HepG2 (cell line): ENCODE results near the gene DNAJC11. TPM values are rescaled to one million over a fixed set of nuclear protein-coding genes. Genes with fewer than 3 reads are reported as not detected.

ENCODE experiments used
- GFI1 ChIP-seq: sonication (generic); formaldehyde crosslinking; IDR thresholded peaks from 2 replicates; pipeline ENCODE4 v1.5.0; 2020; ENCODE audit warnings: missing genetic modification reagents, mild to moderate bottlenecking, borderline replicate concordance
- KAT8 ChIP-seq: IDR thresholded peaks from 2 replicates; pipeline ENCODE4 v1.6.1; 2016; ENCODE audit warnings: missing genetic modification reagents, missing compliant biosample characterization
- MED1 ChIP-seq: sonication (generic); formaldehyde crosslinking; IDR thresholded peaks from 2 replicates; pipeline ENCODE4 v1.4.0; 2020; ENCODE audit warnings: missing genetic modification reagents
- PITX1 ChIP-seq: sonication (generic); formaldehyde crosslinking; IDR thresholded peaks from 2 replicates; pipeline ENCODE4 v1.5.1; 2020; ENCODE audit warnings: mild to moderate bottlenecking, missing genetic modification reagents
- RORA ChIP-seq: sonication (generic); formaldehyde crosslinking; IDR thresholded peaks from 2 replicates; pipeline ENCODE4 v1.5.0; 2020; ENCODE audit warnings: mild to moderate bottlenecking, missing genetic modification reagents, moderate library complexity
- SP4 ChIP-seq: sonication (generic); formaldehyde crosslinking; IDR thresholded peaks from 2 replicates; pipeline ENCODE4 v1.8.1; 2023; ENCODE audit warnings: mild to moderate bottlenecking, missing genetic modification reagents
- TCF12 ChIP-seq, 2 experiments: fragments of 450-650 bp in 1 of 2; sonication (generic) in 1 of 2; formaldehyde crosslinking in 1 of 2; IDR thresholded peaks; 2 replicates each; pipeline versions ENCODE4 v1.6.1 to v1.8.0; 2017 to 2022; ENCODE audit warnings: antibody characterized with exemption in 1 of 2, mild to moderate bottlenecking in 1 of 2, missing genetic modification reagents in 1 of 2, moderate library complexity in 1 of 2
- TEAD2 ChIP-seq: sonication (generic); formaldehyde crosslinking; IDR thresholded peaks from 2 replicates; pipeline ENCODE4 v1.9.0; 2021; ENCODE audit warnings: missing genetic modification reagents
- XBP1 ChIP-seq: sonication (generic); formaldehyde crosslinking; IDR thresholded peaks from 2 replicates; pipeline ENCODE4 v1.5.0; 2020; ENCODE audit warnings: missing genetic modification reagents
- YY1 ChIP-seq: IDR thresholded peaks from 2 replicates; pipeline ENCODE4 v1.6.1; 2011; ENCODE audit warnings: low read length, low read depth, moderate library complexity, mild to moderate bottlenecking; ENCODE audit not compliant: insufficient read depth, insufficient replicate concordance
- ZFP90 ChIP-seq: sonication (generic); formaldehyde crosslinking; IDR thresholded peaks from 2 replicates; pipeline ENCODE4 v1.8.0; 2022; ENCODE audit warnings: missing genetic modification reagents, mild to moderate bottlenecking, inconsistent platforms, borderline replicate concordance
- ZNF558 ChIP-seq: sonication (generic); formaldehyde crosslinking; IDR thresholded peaks from 2 replicates; pipeline ENCODE4 v1.9.0; 2022; ENCODE audit warnings: mild to moderate bottlenecking, missing genetic modification reagents, borderline replicate concordance
- polyA plus RNA-seq, 8 experiments: library from polyadenylated mRNA; depleted of rRNA in 3 of 8; stranded (reverse) in 7 of 8; unstranded in 1 of 8; fragments of >200 nt; fragmentation: Illumina TruSeq in 4 of 8; extraction: Trizol in 4 of 8; gene quantifications; 2 replicates each; pipeline versions ENCODE4 v1.2.1 to v1.2.3, GENCODE V29; 2011 to 2016; ENCODE audit warnings: low read depth in 4 of 8, missing spikeins in 1 of 8, mixed read lengths in 1 of 8; ENCODE audit not compliant: insufficient read depth in 1 of 8
- total RNA-seq, 5 experiments: library from RNA; depleted of rRNA; stranded (reverse); fragments of >200 nt; fragmentation: Illumina TruSeq; extraction: Trizol; gene quantifications; 2 replicates each; pipeline ENCODE4 v1.2.3, GENCODE V29; 2016; ENCODE audit warnings: low read depth in 1 of 5
- TF ChIP-seq, protein P1 (sequence below): fragments of 450-650 bp; IDR thresholded peaks from 2 replicates; pipeline ENCODE4 v1.6.1; 2017; ENCODE audit warnings: mild to moderate bottlenecking
- TF ChIP-seq, protein P2 (sequence below): sonication (generic); formaldehyde crosslinking; IDR thresholded peaks from 2 replicates; pipeline ENCODE4 v1.5.0; 2020; ENCODE audit warnings: missing genetic modification reagents
- TF ChIP-seq, protein P3 (sequence below): IDR thresholded peaks from 2 replicates; pipeline ENCODE4 v1.6.1; 2016; ENCODE audit warnings: low read depth, missing genetic modification reagents, missing compliant biosample characterization
- TF ChIP-seq, protein P4 (sequence below): sonication (generic); formaldehyde crosslinking; IDR thresholded peaks from 2 replicates; pipeline ENCODE4 v1.8.1; 2023; ENCODE audit warnings: mild to moderate bottlenecking, missing genetic modification reagents
- TF ChIP-seq, protein P5 (sequence below): sonication (generic); formaldehyde crosslinking; IDR thresholded peaks from 2 replicates; pipeline ENCODE4 v1.8.0; 2022; ENCODE audit warnings: mild to moderate bottlenecking, missing genetic modification reagents, moderate library complexity

The DNAJC11 gene
- total and polyA plus RNA-seq, 2 of the 13 experiments (the other 11 are each of a cell fraction or from before 2014, with no cell fraction given), result 25.1 to 47.6 TPM

DNA sequence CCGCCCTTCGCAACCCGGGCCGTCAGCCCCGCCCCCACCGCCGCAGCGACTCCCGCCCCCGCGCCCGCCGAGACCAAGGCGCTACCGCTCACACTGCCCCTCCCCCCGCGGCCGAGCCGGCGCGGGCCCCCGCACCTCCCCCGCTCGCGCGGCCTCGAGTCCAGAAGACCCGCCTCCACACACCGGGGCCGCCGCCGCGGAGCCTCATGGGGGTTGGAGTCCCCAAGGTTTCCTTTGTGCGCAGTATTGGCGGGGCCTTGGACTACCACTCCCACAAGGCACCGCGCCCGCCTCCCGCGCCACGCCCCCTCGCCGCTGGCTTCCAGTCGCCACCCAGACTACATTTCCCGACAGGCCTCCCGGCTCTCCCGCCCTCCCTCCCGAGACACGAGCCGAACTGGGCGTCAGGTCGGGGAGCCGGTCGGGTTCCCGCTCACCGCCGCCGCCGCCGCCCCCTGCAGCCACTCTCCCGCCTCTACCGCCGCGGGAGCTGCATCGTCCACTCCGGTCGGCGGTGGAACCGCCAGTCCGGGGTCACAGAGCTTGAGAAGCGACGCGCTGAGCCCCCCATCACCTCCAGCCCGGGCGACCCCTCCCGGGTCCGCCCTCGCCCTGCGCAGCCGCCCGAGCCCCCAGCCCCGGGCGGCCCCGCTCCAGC, 88.1 kb downstream of the DNAJC11 start, which contains the start of gene PHF13 (continued):
- TF ChIP-seq, protein P1, sequence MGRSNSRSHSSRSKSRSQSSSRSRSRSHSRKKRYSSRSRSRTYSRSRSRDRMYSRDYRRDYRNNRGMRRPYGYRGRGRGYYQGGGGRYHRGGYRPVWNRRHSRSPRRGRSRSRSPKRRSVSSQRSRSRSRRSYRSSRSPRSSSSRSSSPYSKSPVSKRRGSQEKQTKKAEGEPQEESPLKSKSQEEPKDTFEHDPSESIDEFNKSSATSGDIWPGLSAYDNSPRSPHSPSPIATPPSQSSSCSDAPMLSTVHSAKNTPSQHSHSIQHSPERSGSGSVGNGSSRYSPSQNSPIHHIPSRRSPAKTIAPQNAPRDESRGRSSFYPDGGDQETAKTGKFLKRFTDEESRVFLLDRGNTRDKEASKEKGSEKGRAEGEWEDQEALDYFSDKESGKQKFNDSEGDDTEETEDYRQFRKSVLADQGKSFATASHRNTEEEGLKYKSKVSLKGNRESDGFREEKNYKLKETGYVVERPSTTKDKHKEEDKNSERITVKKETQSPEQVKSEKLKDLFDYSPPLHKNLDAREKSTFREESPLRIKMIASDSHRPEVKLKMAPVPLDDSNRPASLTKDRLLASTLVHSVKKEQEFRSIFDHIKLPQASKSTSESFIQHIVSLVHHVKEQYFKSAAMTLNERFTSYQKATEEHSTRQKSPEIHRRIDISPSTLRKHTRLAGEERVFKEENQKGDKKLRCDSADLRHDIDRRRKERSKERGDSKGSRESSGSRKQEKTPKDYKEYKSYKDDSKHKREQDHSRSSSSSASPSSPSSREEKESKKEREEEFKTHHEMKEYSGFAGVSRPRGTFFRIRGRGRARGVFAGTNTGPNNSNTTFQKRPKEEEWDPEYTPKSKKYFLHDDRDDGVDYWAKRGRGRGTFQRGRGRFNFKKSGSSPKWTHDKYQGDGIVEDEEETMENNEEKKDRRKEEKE, result no peak
- no peak for TF ChIP-seq ZNF558
- TF ChIP-seq, protein P2, sequence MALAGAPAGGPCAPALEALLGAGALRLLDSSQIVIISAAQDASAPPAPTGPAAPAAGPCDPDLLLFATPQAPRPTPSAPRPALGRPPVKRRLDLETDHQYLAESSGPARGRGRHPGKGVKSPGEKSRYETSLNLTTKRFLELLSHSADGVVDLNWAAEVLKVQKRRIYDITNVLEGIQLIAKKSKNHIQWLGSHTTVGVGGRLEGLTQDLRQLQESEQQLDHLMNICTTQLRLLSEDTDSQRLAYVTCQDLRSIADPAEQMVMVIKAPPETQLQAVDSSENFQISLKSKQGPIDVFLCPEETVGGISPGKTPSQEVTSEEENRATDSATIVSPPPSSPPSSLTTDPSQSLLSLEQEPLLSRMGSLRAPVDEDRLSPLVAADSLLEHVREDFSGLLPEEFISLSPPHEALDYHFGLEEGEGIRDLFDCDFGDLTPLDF, result peak; percentile 86
- peak; percentile 76 for TF ChIP-seq YY1
- TF ChIP-seq ZFP90 (CRISPR knock-in tag), result no peak
- TF ChIP-seq KAT8 (CRISPR knock-in tag), result peak; percentile 35; the same call in 1 of the 2 replicates
- no peak for TF ChIP-seq TEAD2 (CRISPR knock-in tag)
- TF ChIP-seq, protein P3, sequence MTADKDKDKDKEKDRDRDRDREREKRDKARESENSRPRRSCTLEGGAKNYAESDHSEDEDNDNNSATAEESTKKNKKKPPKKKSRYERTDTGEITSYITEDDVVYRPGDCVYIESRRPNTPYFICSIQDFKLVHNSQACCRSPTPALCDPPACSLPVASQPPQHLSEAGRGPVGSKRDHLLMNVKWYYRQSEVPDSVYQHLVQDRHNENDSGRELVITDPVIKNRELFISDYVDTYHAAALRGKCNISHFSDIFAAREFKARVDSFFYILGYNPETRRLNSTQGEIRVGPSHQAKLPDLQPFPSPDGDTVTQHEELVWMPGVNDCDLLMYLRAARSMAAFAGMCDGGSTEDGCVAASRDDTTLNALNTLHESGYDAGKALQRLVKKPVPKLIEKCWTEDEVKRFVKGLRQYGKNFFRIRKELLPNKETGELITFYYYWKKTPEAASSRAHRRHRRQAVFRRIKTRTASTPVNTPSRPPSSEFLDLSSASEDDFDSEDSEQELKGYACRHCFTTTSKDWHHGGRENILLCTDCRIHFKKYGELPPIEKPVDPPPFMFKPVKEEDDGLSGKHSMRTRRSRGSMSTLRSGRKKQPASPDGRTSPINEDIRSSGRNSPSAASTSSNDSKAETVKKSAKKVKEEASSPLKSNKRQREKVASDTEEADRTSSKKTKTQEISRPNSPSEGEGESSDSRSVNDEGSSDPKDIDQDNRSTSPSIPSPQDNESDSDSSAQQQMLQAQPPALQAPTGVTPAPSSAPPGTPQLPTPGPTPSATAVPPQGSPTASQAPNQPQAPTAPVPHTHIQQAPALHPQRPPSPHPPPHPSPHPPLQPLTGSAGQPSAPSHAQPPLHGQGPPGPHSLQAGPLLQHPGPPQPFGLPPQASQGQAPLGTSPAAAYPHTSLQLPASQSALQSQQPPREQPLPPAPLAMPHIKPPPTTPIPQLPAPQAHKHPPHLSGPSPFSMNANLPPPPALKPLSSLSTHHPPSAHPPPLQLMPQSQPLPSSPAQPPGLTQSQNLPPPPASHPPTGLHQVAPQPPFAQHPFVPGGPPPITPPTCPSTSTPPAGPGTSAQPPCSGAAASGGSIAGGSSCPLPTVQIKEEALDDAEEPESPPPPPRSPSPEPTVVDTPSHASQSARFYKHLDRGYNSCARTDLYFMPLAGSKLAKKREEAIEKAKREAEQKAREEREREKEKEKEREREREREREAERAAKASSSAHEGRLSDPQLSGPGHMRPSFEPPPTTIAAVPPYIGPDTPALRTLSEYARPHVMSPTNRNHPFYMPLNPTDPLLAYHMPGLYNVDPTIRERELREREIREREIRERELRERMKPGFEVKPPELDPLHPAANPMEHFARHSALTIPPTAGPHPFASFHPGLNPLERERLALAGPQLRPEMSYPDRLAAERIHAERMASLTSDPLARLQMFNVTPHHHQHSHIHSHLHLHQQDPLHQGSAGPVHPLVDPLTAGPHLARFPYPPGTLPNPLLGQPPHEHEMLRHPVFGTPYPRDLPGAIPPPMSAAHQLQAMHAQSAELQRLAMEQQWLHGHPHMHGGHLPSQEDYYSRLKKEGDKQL (CRISPR knock-in tag), result no peak
- no peak for TF ChIP-seq XBP1 (CRISPR knock-in tag)
- TF ChIP-seq TCF12 (IDR thresholded peaks at IDR 0.05), result no peak
- TF ChIP-seq TCF12 (CRISPR knock-in tag; IDR thresholded peaks at IDR 0.05), result no peak
- TF ChIP-seq MED1, result peak; percentile 52; the same call in 1 of the 2 replicates
- no peak for TF ChIP-seq RORA (CRISPR knock-in tag)
- TF ChIP-seq, protein P4, sequence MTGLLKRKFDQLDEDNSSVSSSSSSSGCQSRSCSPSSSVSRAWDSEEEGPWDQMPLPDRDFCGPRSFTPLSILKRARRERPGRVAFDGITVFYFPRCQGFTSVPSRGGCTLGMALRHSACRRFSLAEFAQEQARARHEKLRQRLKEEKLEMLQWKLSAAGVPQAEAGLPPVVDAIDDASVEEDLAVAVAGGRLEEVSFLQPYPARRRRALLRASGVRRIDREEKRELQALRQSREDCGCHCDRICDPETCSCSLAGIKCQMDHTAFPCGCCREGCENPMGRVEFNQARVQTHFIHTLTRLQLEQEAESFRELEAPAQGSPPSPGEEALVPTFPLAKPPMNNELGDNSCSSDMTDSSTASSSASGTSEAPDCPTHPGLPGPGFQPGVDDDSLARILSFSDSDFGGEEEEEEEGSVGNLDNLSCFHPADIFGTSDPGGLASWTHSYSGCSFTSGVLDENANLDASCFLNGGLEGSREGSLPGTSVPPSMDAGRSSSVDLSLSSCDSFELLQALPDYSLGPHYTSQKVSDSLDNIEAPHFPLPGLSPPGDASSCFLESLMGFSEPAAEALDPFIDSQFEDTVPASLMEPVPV, result 0 out of 2 replicates have a peak, but pooled peaks have one; percentile 44
- TF ChIP-seq PITX1 (CRISPR knock-in tag), result peak; percentile 43; the same call in 1 of the 2 replicates
- no peak for TF ChIP-seq GFI1 (CRISPR knock-in tag)
- peak; percentile 98 for TF ChIP-seq SP4 (CRISPR knock-in tag)
- TF ChIP-seq, protein P5, sequence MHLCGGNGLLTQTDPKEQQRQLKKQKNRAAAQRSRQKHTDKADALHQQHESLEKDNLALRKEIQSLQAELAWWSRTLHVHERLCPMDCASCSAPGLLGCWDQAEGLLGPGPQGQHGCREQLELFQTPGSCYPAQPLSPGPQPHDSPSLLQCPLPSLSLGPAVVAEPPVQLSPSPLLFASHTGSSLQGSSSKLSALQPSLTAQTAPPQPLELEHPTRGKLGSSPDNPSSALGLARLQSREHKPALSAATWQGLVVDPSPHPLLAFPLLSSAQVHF (CRISPR knock-in tag), result no peak
